ENCODE measurements around the gene FHIT.

Gene FHIT

GRCh38 chr3:60475096-60475495 is 776.2 kb downstream of the FHIT start:
- intact Hi-C loops (cut with DNase I; ENCODE audit: low total_unique reads): no loop called here
- no peak overlapping the region for H3K4me3 ChIP-seq
- no peaks in the 10 kb centered on the region for H3K36me3 ChIP-seq
- TF ChIP-seq CTCF (IDR thresholded peaks at IDR 0.05): no peak
- DNase-seq: no peak
- H3K27me3 ChIP-seq: no peaks in the 10 kb centered on the region
- no peaks in the 10 kb centered on the region for H3K4me1 ChIP-seq
- no peak overlapping the region for H3K27ac ChIP-seq
- H3K9me3 ChIP-seq: no peaks in the 10 kb centered on the region

- no peak for TF ChIP-seq CTCF (IDR thresholded peaks at IDR 0.05)
- Histone ChIP-seq H3K27ac (no peak overlapping the region), H3K27me3 (no peaks in the 10 kb centered on the region), H3K36me3 (no peaks in the 10 kb centered on the region), H3K4me3 (no peak overlapping the region), H3K4me1 (no peaks in the 10 kb centered on the region), H3K9me3 (peaks cover 0 to 7% (median 0%) of the 10 kb centered on the region in 3 donors)
- intact Hi-C loops (cut with DNase I; ENCODE audit: low total_unique reads): no loop called here
- no peak for DNase-seq
These were observed 781.8 kb downstream of the FHIT start for GRCh38 chr3:60469481-60469880.

DNA sequence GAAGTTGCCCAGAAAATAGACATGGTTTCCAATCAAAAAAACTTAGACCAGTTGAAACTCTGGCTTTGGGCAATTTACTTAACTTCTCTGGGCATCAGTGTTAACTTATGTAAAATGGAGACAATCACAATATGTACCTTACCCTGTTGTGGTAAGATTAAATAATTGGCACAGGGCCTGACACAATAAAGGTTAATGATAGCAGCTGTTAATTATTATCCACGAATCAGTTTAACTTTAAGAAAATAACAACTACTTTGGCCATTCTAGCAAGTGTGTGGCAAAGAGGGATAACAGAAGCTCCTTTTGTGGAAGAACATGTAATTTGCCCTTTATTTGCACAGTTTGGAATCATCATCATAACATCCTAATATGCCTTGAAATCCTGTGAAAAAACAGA is 787.6 kb downstream of the FHIT start:
- intact Hi-C loops (cut with DNase I; ENCODE audit: low total_unique reads): no loop called here
- H3K27me3 ChIP-seq: no peaks in the 10 kb centered on the region
- no peak for DNase-seq
- no peak overlapping the region for H3K27ac ChIP-seq
- no peak for TF ChIP-seq CTCF (IDR thresholded peaks at IDR 0.05)
- H3K36me3 ChIP-seq: no peaks in the 10 kb centered on the region
- H3K4me1 ChIP-seq: peaks cover 0 to 9% (median 4%) of the 10 kb centered on the region in 4 donors
- peaks cover 0 to 7% (median 0%) of the 10 kb centered on the region in 3 donors for H3K9me3 ChIP-seq
- H3K4me3 ChIP-seq: no peak overlapping the region

GRCh38 chr3:60461267-60461666 is 790.0 kb downstream of the FHIT start:
- intact Hi-C loops (cut with DNase I; ENCODE audit: low total_unique reads): no loop called here
- no peaks in the 10 kb centered on the region for H3K27me3 ChIP-seq
- H3K36me3 ChIP-seq: no peaks in the 10 kb centered on the region
- H3K27ac ChIP-seq: peak overlapping the region; percentile 41 to 52
- DNase-seq: no peak
- peaks cover 0 to 9% (median 4%) of the 10 kb centered on the region in 4 donors for H3K4me1 ChIP-seq
- H3K9me3 ChIP-seq: peaks cover 0 to 7% (median 0%) of the 10 kb centered on the region in 3 donors
- TF ChIP-seq CTCF (IDR thresholded peaks at IDR 0.05): no peak
- H3K4me3 ChIP-seq: no peak overlapping the region

GRCh38 chr3:60456180-60456579 is 795.1 kb downstream of the FHIT start:
- no peaks in the 10 kb centered on the region for H3K27me3 ChIP-seq
- H3K36me3 ChIP-seq: no peaks in the 10 kb centered on the region
- TF ChIP-seq CTCF (IDR thresholded peaks at IDR 0.05): no peak
- no peaks in the 10 kb centered on the region for H3K9me3 ChIP-seq
- H3K4me1 ChIP-seq: peaks cover 0 to 4% (median 0%) of the 10 kb centered on the region in 4 donors
- DNase-seq: no peak
- no peak overlapping the region for H3K27ac ChIP-seq
- no peak overlapping the region for H3K4me3 ChIP-seq
- intact Hi-C loops (cut with DNase I; ENCODE audit: low total_unique reads): no loop called here

GRCh38 chr3:60453326-60453725 is 797.9 kb downstream of the FHIT start:
- DNase-seq: no peak

More at GRCh38 chr3:60453326-60453725, 797.9 kb downstream of the FHIT start:
- H3K36me3 ChIP-seq: no peaks in the 10 kb centered on the region
- H3K9me3 ChIP-seq: no peaks in the 10 kb centered on the region
- intact Hi-C loops (cut with DNase I; ENCODE audit: low total_unique reads): no loop called here
- no peak for TF ChIP-seq CTCF (IDR thresholded peaks at IDR 0.05)
- H3K4me1 ChIP-seq: no peaks in the 10 kb centered on the region
- H3K4me3 ChIP-seq: no peak overlapping the region
- H3K27me3 ChIP-seq: no peaks in the 10 kb centered on the region
- no peak overlapping the region for H3K27ac ChIP-seq

Measured in tibial artery (tissue), 4 donors.